ENCODE measurements around the gene MPZL3.

The MPZL3 gene

GRCh38 chr11:118205606-118206378 lies 46.4 kb downstream of the MPZL3 start:
- Histone ChIP-seq H3K36me3 (ENCODE audit: insufficient read depth, insufficient read length, low read length) (no peaks in the 10 kb centered on the region), H3K4me3 (ENCODE audit: insufficient read length, low read depth) (no peak overlapping the region), H3K27me3 (ENCODE audit: insufficient read depth, insufficient read length) (no peaks in the 10 kb centered on the region), H3K4me1 (ENCODE audit: insufficient read depth, insufficient read length) (no peaks in the 10 kb centered on the region), H3K9ac (ENCODE audit: insufficient read length, low read depth) (no peak overlapping the region), H3K9me3 (ENCODE audit: insufficient read depth, low read length) (no peaks in the 10 kb centered on the region)
- no peak for DNase-seq (ENCODE audit: low read depth, low spot score)
- no peak for TF ChIP-seq ZNF274 (IDR thresholded peaks at IDR 0.05; ENCODE audit: low read depth, low read length)
- no peak for TF ChIP-seq YY1 (IDR thresholded peaks at IDR 0.05; ENCODE audit: insufficient read depth, insufficient read length)
- TF ChIP-seq SUZ12 (IDR thresholded peaks at IDR 0.05; ENCODE audit: extremely low read depth, insufficient read depth, insufficient read length): no peak

DNA sequence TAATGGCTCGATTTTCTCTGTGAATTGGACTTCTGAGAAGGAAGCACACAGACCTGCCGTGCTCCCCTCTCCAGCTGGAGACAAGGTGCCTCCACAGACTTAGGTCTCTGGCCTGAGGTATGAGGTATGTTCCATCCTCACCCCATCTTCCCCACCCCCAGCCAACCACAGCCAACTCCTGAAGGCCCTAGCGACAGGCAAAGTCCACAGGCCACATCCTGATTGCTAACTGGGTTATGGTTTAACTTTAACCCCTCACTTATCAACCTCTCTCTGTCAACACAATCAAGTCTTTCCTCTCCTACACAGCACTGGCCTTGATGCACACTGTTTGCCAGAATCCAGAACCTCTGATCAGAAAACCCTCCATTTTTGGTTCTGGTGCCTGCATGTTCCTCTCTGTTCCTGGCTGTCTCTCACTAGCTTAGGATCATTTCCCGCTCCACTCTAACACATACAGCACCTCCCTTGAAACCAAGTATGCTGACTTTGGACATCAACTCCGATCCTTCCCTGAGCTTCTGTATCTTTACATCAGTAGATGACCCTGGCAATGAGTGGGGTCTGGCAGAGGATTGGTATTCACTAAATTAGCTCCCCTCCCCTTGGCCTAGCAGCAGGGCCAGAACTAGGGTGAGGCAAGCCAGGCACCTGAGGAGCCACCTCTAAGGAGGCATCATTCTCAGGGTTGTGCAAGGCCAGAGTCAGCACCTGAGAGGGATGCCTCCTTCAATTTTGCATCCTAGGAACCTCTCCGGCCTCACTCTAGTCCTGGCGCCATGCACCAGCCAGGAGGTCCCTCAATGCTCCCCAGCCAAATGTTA lies 49.4 kb downstream of the MPZL3 start:
- Histone ChIP-seq H3K9me3 (ENCODE audit: insufficient read depth, low read length) (no peaks in the 10 kb centered on the region), H3K27me3 (ENCODE audit: insufficient read depth, insufficient read length) (no peaks in the 10 kb centered on the region), H3K36me3 (ENCODE audit: insufficient read depth, insufficient read length, low read length) (no peaks in the 10 kb centered on the region), H3K4me1 (ENCODE audit: insufficient read depth, insufficient read length) (no peaks in the 10 kb centered on the region), H3K4me3 (ENCODE audit: insufficient read length, low read depth) (no peak overlapping the region), H3K9ac (ENCODE audit: insufficient read length, low read depth) (no peak overlapping the region)
- DNase-seq (ENCODE audit: low read depth, low spot score): no peak
- TF ChIP-seq ZNF274 (IDR thresholded peaks at IDR 0.05; ENCODE audit: low read depth, low read length) (no peak), SUZ12 (IDR thresholded peaks at IDR 0.05; ENCODE audit: extremely low read depth, insufficient read depth, insufficient read length) (no peak), YY1 (IDR thresholded peaks at IDR 0.05; ENCODE audit: insufficient read depth, insufficient read length) (no peak)

DNA sequence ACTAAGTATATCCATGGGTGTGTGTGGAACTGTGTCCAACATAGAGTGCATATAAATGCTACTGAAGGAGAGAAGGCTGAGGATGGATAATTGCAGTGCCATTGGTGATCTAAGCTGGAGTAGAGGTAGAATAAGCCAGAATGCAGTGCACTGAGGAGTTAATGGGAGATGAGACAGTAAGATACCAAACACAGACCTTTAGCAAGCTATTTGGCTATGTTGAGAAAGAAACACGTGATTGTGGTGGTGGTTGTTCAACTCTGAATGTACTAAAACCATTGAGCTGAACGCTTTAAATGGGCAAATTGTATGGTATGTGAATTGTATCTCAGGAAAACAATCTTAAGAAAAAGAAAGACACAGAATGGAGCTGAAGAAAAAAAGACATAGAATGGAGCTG lies 50.2 kb downstream of the MPZL3 start:
- no peak for TF ChIP-seq YY1 (IDR thresholded peaks at IDR 0.05; ENCODE audit: insufficient read depth, insufficient read length)
- no peak for TF ChIP-seq SUZ12 (IDR thresholded peaks at IDR 0.05; ENCODE audit: extremely low read depth, insufficient read depth, insufficient read length)
- no peak for TF ChIP-seq ZNF274 (IDR thresholded peaks at IDR 0.05; ENCODE audit: low read depth, low read length)
- Histone ChIP-seq H3K4me1 (ENCODE audit: insufficient read depth, insufficient read length) (no peaks in the 10 kb centered on the region), H3K36me3 (ENCODE audit: insufficient read depth, insufficient read length, low read length) (no peaks in the 10 kb centered on the region), H3K9ac (ENCODE audit: insufficient read length, low read depth) (no peak overlapping the region), H3K9me3 (ENCODE audit: insufficient read depth, low read length) (no peaks in the 10 kb centered on the region), H3K4me3 (ENCODE audit: insufficient read length, low read depth) (no peak overlapping the region), H3K27me3 (ENCODE audit: insufficient read depth, insufficient read length) (no peaks in the 10 kb centered on the region)
- DNase-seq (ENCODE audit: low read depth, low spot score): no peak

DNA sequence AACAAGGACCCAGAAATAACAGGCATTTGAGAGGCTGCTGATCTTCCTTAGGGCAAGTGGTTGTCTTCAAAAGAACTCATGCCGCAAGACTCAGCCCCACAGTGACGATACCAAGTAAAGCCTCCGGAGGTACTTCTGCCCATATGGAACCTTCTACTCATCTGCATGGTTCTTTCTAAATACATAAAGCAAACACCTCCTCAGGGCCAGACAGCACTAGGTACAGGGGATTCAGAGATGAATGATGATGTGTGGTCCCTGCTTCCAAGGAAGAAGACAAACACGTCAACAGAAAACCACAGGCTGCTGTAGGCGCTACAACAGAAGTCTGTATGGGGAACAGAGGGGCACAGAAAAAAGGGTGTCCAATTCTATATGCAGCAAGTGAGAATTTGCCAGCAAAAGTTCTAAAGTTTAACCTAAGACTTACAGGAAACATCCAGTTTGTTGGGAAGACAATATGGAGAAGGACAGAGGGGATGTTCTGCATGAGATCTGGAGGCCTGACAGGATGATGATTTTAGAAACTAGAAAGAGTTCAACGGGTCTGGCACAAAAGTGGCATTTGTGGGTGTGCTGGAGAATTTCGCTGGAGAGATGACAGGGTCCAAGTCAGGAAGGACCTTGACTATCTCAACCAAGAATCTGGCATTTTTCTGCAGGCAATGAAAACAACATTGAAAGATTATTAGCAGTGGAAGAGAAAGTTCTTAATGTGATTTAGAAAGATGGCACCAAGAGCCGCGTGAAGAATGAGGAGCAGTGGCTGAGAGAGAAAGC lies 51.1 kb downstream of the MPZL3 start:
- Histone ChIP-seq H3K9ac (ENCODE audit: insufficient read length, low read depth) (no peak overlapping the region), H3K9me3 (ENCODE audit: insufficient read depth, low read length) (no peaks in the 10 kb centered on the region), H3K27me3 (ENCODE audit: insufficient read depth, insufficient read length) (no peaks in the 10 kb centered on the region), H3K4me3 (ENCODE audit: insufficient read length, low read depth) (no peak overlapping the region), H3K4me1 (ENCODE audit: insufficient read depth, insufficient read length) (no peaks in the 10 kb centered on the region), H3K36me3 (ENCODE audit: insufficient read depth, insufficient read length, low read length) (no peaks in the 10 kb centered on the region)
- DNase-seq (ENCODE audit: low read depth, low spot score): no peak
- TF ChIP-seq YY1 (IDR thresholded peaks at IDR 0.05; ENCODE audit: insufficient read depth, insufficient read length) (no peak), SUZ12 (IDR thresholded peaks at IDR 0.05; ENCODE audit: extremely low read depth, insufficient read depth, insufficient read length) (no peak)

GRCh38 chr11:118200497-118200896 lies 51.7 kb downstream of the MPZL3 start:
- Histone ChIP-seq H3K4me3 (ENCODE audit: insufficient read length, low read depth) (no peak overlapping the region), H3K27me3 (ENCODE audit: insufficient read depth, insufficient read length) (no peaks in the 10 kb centered on the region), H3K9ac (ENCODE audit: insufficient read length, low read depth) (no peak overlapping the region), H3K36me3 (ENCODE audit: insufficient read depth, insufficient read length, low read length) (no peaks in the 10 kb centered on the region), H3K4me1 (ENCODE audit: insufficient read depth, insufficient read length) (no peaks in the 10 kb centered on the region), H3K9me3 (ENCODE audit: insufficient read depth, low read length) (no peaks in the 10 kb centered on the region)
- no peak for TF ChIP-seq SUZ12 (IDR thresholded peaks at IDR 0.05; ENCODE audit: extremely low read depth, insufficient read depth, insufficient read length)
- no peak for TF ChIP-seq YY1 (IDR thresholded peaks at IDR 0.05; ENCODE audit: insufficient read depth, insufficient read length)
- TF ChIP-seq ZNF274 (IDR thresholded peaks at IDR 0.05; ENCODE audit: low read depth, low read length): no peak
- DNase-seq (ENCODE audit: low read depth, low spot score): no peak

- no peak overlapping the region for H3K4me3 ChIP-seq (ENCODE audit: insufficient read length, low read depth)
- no peaks in the 10 kb centered on the region for H3K9me3 ChIP-seq (ENCODE audit: insufficient read depth, low read length)
- H3K4me1 ChIP-seq (ENCODE audit: insufficient read depth, insufficient read length): no peaks in the 10 kb centered on the region
- H3K9ac ChIP-seq (ENCODE audit: insufficient read length, low read depth): no peak overlapping the region
- TF ChIP-seq ZNF274 (IDR thresholded peaks at IDR 0.05; ENCODE audit: low read depth, low read length): no peak
- TF ChIP-seq SUZ12 (IDR thresholded peaks at IDR 0.05; ENCODE audit: extremely low read depth, insufficient read depth, insufficient read length): no peak
- TF ChIP-seq YY1 (IDR thresholded peaks at IDR 0.05; ENCODE audit: insufficient read depth, insufficient read length): no peak
- H3K36me3 ChIP-seq (ENCODE audit: insufficient read depth, insufficient read length, low read length): no peaks in the 10 kb centered on the region
- no peaks in the 10 kb centered on the region for H3K27me3 ChIP-seq (ENCODE audit: insufficient read depth, insufficient read length)
- DNase-seq (ENCODE audit: low read depth, low spot score): no peak
Measured at GRCh38 chr11:118199135-118199534, 53.0 kb downstream of the MPZL3 start.

All from NT2/D1 (cell line).